ENCODE data around the gene SLC25A21. TPM values are rescaled to one million over a fixed set of nuclear protein-coding genes. Genes with fewer than 3 reads are reported as not detected.

The SLC25A21 gene
- total RNA-seq, 4 donors from 2014 or later, result 0.82 to 11.1 TPM; not detected in 2

DNA sequence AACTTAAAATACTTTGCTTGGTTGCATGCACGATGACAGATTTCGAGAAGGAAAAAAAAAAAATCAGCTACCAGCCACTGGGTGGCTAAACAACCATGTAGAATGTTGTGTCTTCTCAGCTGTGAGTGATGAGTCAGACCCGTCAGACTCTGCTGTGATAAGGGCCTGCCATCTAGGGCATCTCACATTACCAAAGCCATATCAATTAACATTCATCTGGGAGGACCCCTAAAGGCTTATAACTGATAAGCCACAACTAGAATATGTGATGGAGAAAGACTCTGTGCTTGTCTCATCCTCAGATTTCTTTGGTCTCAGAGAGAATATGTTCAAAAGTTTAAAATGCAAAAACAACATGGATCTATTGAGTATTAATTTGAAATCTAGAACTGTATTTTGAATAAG lies 399.3 kb downstream of the SLC25A21 start:
- Histone ChIP-seq H3K4me3 (no peak overlapping the region), H3K27ac (no peak overlapping the region), H3K27me3 (no peaks in the 10 kb centered on the region), H3K36me3 (no peaks in the 10 kb centered on the region), H3K4me1 (no peaks in the 10 kb centered on the region), H3K9me3 (no peaks in the 10 kb centered on the region)
- TF ChIP-seq EP300 (IDR thresholded peaks at IDR 0.05; ENCODE audit: low read depth), result no peak
- no peak for TF ChIP-seq POLR2A (IDR thresholded peaks at IDR 0.05)
- TF ChIP-seq, protein P1, sequence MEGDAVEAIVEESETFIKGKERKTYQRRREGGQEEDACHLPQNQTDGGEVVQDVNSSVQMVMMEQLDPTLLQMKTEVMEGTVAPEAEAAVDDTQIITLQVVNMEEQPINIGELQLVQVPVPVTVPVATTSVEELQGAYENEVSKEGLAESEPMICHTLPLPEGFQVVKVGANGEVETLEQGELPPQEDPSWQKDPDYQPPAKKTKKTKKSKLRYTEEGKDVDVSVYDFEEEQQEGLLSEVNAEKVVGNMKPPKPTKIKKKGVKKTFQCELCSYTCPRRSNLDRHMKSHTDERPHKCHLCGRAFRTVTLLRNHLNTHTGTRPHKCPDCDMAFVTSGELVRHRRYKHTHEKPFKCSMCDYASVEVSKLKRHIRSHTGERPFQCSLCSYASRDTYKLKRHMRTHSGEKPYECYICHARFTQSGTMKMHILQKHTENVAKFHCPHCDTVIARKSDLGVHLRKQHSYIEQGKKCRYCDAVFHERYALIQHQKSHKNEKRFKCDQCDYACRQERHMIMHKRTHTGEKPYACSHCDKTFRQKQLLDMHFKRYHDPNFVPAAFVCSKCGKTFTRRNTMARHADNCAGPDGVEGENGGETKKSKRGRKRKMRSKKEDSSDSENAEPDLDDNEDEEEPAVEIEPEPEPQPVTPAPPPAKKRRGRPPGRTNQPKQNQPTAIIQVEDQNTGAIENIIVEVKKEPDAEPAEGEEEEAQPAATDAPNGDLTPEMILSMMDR (IDR thresholded peaks at IDR 0.05), result no peak
- TF ChIP-seq POLR2AphosphoS5 (IDR thresholded peaks at IDR 0.05), result no peak
- intact Hi-C loops (cut with DNase I; ENCODE audit: low total_unique reads) (no loop called here), in situ Hi-C loops (cut with MboI; ENCODE audit: low pct_ligation_motif_present in 1 of 4, low pct_unique_long_range_greater_than_20kb in 1 of 4, low sequenced_read_pairs in 3 of 4) (no loop called here)
- DNase-seq, result no peak
- WGBS, 2 donors (ENCODE audit: low coverage in 1 of 2), result 57 to 71% methylated on average over 1 to 3 of the region's 3 CpGs

DNA sequence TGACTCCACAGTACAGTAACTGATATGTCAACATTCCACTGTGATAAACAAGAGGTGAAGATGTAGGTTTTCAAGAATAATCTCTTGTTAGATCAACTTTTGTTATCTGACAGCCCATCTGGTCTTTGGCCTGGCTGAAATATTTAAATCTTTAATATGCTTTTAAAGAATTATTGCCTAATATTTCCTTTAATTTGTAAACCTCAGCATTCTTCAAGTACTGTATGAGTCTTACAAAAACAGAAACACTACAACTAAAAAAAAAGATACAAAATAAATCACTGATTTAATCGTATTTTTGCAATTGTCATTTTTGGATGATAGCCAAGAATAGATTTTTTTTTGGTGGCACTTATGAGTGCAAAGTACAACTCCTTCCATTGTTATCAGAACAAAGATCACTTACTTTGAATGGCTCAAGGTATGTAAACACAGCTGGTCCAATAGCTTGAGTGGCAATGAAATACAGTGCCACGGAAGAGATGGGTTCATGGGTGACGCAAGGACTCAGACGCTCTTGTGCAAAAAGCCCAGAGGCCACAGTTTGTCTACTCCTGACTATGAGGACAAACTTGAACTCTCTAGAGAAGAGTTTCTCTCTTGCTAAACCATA lies 401.3 kb downstream of the SLC25A21 start:
- Histone ChIP-seq H3K27ac (no peak overlapping the region), H3K36me3 (no peaks in the 10 kb centered on the region), H3K27me3 (no peaks in the 10 kb centered on the region), H3K4me1 (no peaks in the 10 kb centered on the region), H3K9me3 (no peaks in the 10 kb centered on the region), H3K4me3 (no peak overlapping the region)
- WGBS, 2 donors (ENCODE audit: low coverage in 1 of 2), result 37 to 52% methylated on average over 4 of the region's 4 CpGs
- in situ Hi-C loops (cut with MboI; ENCODE audit: low pct_ligation_motif_present in 1 of 4, low pct_unique_long_range_greater_than_20kb in 1 of 4, low sequenced_read_pairs in 3 of 4), result no loop called here
- intact Hi-C loops (cut with DNase I; ENCODE audit: low total_unique reads), result no loop called here
- peak; percentile 10 for DNase-seq
- TF ChIP-seq POLR2A (IDR thresholded peaks at IDR 0.05) (no peak), EP300 (IDR thresholded peaks at IDR 0.05; ENCODE audit: low read depth) (no peak), POLR2AphosphoS5 (IDR thresholded peaks at IDR 0.05) (no peak)
- TF ChIP-seq, protein P1 (IDR thresholded peaks at IDR 0.05), result no peak

DNA sequence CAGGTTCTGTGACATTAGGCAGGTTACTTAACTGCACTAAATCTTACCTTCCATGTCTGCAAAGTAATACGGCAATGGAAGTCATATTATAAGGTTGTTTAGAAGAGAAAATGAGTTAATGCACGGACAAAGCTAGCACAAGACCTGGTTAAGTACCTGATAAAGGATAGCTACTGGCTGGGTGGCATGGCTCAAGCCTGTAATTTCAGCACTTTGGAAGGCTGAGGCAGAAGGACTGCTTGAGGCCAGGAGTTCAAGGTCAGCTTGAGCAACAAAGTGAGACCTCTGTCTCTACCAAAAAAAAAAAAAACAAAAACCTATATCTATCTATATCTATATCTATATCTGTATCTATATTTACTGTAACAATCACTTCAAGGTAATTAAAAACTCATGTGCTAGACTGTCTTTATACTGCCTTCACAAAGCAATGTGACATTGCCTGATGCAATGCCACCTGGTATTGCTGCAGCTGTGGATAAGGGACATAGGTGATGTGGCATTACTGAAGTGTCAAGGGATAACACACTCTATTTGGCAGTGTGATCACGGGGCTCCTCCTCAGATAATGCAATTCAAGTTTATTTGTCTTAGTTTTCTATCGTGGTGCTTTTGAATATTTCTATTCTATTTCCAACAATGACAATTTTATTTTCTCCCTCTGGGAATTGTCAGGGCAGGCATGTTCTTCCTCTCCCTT lies 403.6 kb downstream of the SLC25A21 start:
- DNase-seq, result no peak
- Histone ChIP-seq H3K4me1 (no peaks in the 10 kb centered on the region), H3K27me3 (no peaks in the 10 kb centered on the region), H3K4me3 (no peak overlapping the region), H3K27ac (no peak overlapping the region), H3K36me3 (no peaks in the 10 kb centered on the region), H3K9me3 (no peaks in the 10 kb centered on the region)
- TF ChIP-seq POLR2AphosphoS5 (IDR thresholded peaks at IDR 0.05) (no peak), POLR2A (IDR thresholded peaks at IDR 0.05) (no peak), EP300 (IDR thresholded peaks at IDR 0.05; ENCODE audit: low read depth) (no peak)
- TF ChIP-seq, protein P1 (IDR thresholded peaks at IDR 0.05), result no peak
- WGBS, 2 donors (ENCODE audit: low coverage in 1 of 2), result 76 to 83% methylated on average over 4 of the region's 4 CpGs
- intact Hi-C loops (cut with DNase I; ENCODE audit: low total_unique reads), result loop anchor here (10.0 kb wide), 1 partner anchor 1294 kb away; no protein-coding TSS in a partner anchor
- in situ Hi-C loops (cut with MboI; ENCODE audit: low pct_ligation_motif_present in 1 of 4, low pct_unique_long_range_greater_than_20kb in 1 of 4, low sequenced_read_pairs in 3 of 4), result no loop called here

DNA sequence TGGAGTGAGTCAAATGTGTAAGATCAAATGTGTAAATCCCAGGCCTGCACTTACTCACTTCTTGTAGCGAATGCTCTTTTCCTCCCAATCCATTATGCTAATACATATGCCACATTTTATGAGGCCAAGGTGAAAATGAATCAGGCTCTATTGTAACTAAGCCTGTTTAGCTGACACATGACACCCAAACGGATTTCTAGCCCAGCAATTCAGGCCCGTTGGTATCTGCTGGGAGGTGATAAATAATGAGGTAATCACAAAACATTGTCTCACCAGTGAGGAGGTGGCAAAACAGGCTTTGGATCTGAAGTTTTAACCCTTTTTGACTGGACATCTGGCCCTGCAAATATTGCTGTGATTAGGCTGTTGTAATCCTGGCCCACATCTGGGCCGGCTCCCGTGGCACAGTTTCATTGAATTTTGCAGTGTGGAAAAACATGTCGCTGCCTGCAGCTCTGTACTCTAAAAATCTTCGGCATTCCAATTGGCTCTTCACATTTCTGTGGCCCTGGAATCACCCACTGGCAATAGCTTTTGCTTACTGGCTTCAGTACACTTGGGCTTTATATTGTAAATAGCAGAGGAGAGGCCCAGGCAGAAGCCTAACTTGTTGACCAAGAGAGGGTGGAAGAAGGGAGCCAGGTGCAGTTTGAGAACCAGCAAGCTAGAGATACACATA lies 404.7 kb downstream of the SLC25A21 start:
- Histone ChIP-seq H3K36me3 (no peaks in the 10 kb centered on the region), H3K4me1 (no peaks in the 10 kb centered on the region), H3K4me3 (no peak overlapping the region), H3K27ac (no peak overlapping the region), H3K27me3 (no peaks in the 10 kb centered on the region), H3K9me3 (no peaks in the 10 kb centered on the region)
- TF ChIP-seq POLR2A (IDR thresholded peaks at IDR 0.05), result no peak
- TF ChIP-seq, protein P1 (IDR thresholded peaks at IDR 0.05), result no peak
- TF ChIP-seq POLR2AphosphoS5 (IDR thresholded peaks at IDR 0.05), result no peak
- no peak for TF ChIP-seq EP300 (IDR thresholded peaks at IDR 0.05; ENCODE audit: low read depth)
- intact Hi-C loops (cut with DNase I; ENCODE audit: low total_unique reads), result loop anchor here (10.0 kb wide), 1 partner anchor 1293 kb away; no protein-coding TSS in a partner anchor
- 55 to 67% methylated on average over 4 to 7 of the region's 7 CpGs for whole genome bisulfite sequencing, 2 donors (ENCODE audit: low coverage in 1 of 2)
- in situ Hi-C loops (cut with MboI; ENCODE audit: low pct_ligation_motif_present in 1 of 4, low pct_unique_long_range_greater_than_20kb in 1 of 4, low sequenced_read_pairs in 3 of 4), result no loop called here
- no peak for DNase-seq
